ENCODE results near the gene CHRD.
A peak's percentile ranks its signal among the peaks of the same experiment; 100 is the strongest.

CHRD gene

GRCh38 chr3:184347321-184348056 lies 32.4 kb upstream of the CHRD start:
- no peak for DNase-seq

GRCh38 chr3:184348057-184348382 lies 31.8 kb upstream of the CHRD start:
- DNase-seq, result no peak

GRCh38 chr3:184349563-184350470 lies 30.0 kb upstream of the CHRD start:
- no peak for DNase-seq

GRCh38 chr3:184350618-184351017 lies 29.2 kb upstream of the CHRD start:
- no peak for DNase-seq

GRCh38 chr3:184351511-184352148 lies 28.2 kb upstream of the CHRD start:
- no peak for DNase-seq

GRCh38 chr3:184352149-184352785 lies 27.6 kb upstream of the CHRD start:
- no peak for DNase-seq

- no peak for DNase-seq
Measured at GRCh38 chr3:184352897-184353545, 26.8 kb upstream of the CHRD start.

- DNase-seq, result no peak
Measured at GRCh38 chr3:184353546-184353941, 26.3 kb upstream of the CHRD start.

- peak; percentile 30 to 31 for DNase-seq
Measured at GRCh38 chr3:184354121-184354728, 25.6 kb upstream of the CHRD start.

- DNase-seq, result no peak
Measured at GRCh38 chr3:184354754-184355153, 25.1 kb upstream of the CHRD start.

- DNase-seq, result no peak
Measured at GRCh38 chr3:184355261-184356040, 24.4 kb upstream of the CHRD start.

GRCh38 chr3:184357248-184358123 lies 22.4 kb upstream of the CHRD start:
- no peak for DNase-seq

- no peak for DNase-seq
Measured at GRCh38 chr3:184358124-184358767, 21.6 kb upstream of the CHRD start.

GRCh38 chr3:184358921-184359350 lies 20.9 kb upstream of the CHRD start:
- DNase-seq, result no peak

- no peak for DNase-seq
Measured at GRCh38 chr3:184359610-184360009, 20.2 kb upstream of the CHRD start.

GRCh38 chr3:184360070-184360928 lies 19.6 kb upstream of the CHRD start:
- no peak for DNase-seq

- no peak for DNase-seq
Measured at GRCh38 chr3:184360929-184361531, 18.8 kb upstream of the CHRD start.

GRCh38 chr3:184361532-184361931 lies 18.3 kb upstream of the CHRD start, which contains the start of the genes CLCN2 and POLR2H:
TSS of gene CLCN2 (minus strand) at chr3:184361605. CDS start at chr3:184361479, 126 bp downstream.
TSS of gene POLR2H (plus strand) at chr3:184361710. CDS start at chr3:184363493, 1,783 bp downstream.
- peak in 1 of 2 donors; percentile 51 for DNase-seq

Data from inflammatory macrophage (primary cell).